ENCODE results near the gene ERC2. TPM values are rescaled to one million over a fixed set of nuclear protein-coding genes. Genes with fewer than 3 reads are reported as not detected.

The ERC2 gene
- total and polyA plus RNA-seq, 12 donors = 0.22 to 4.2 (median 1.7) TPM

DNA sequence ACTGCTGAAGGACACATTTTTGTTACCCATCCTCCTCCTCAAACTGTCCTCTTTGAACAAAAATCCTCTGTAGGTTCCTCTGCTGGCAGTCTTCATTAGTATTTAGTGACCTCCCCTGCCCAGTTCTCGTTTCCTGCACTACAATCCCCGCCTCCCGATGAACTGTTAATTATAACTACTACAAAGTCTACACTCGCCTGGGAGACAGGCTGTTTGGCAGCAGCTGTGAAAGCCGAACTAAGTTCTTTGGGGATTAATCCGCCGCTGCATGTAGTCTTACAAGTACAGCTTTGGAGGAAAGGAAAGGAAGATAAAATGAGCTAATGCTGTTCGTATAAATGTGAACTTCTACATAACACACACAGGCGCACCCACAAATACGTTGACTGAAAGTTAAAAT lies 821.2 kb downstream of the ERC2 start:
- intact Hi-C loops (cut with DNase I) = no loop called here
- TF ChIP-seq, protein P1, sequence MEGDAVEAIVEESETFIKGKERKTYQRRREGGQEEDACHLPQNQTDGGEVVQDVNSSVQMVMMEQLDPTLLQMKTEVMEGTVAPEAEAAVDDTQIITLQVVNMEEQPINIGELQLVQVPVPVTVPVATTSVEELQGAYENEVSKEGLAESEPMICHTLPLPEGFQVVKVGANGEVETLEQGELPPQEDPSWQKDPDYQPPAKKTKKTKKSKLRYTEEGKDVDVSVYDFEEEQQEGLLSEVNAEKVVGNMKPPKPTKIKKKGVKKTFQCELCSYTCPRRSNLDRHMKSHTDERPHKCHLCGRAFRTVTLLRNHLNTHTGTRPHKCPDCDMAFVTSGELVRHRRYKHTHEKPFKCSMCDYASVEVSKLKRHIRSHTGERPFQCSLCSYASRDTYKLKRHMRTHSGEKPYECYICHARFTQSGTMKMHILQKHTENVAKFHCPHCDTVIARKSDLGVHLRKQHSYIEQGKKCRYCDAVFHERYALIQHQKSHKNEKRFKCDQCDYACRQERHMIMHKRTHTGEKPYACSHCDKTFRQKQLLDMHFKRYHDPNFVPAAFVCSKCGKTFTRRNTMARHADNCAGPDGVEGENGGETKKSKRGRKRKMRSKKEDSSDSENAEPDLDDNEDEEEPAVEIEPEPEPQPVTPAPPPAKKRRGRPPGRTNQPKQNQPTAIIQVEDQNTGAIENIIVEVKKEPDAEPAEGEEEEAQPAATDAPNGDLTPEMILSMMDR (IDR thresholded peaks at IDR 0.05) = no peak
- no peaks in the 10 kb centered on the region for H3K9me3 ChIP-seq
- peaks cover 0 to 21% (median 9%) of the 10 kb centered on the region in 7 donors for H3K27me3 ChIP-seq
- DNase-seq (no peak), ATAC-seq (no peak)
- no peaks in the 10 kb centered on the region for H3K36me3 ChIP-seq
- no peaks in the 10 kb centered on the region for H3K4me1 ChIP-seq
- H3K27ac ChIP-seq = no peak overlapping the region
- WGBS, 2 donors = 40 to 46% methylated on average over 10 of the region's 10 CpGs
- no peak overlapping the region for H3K4me3 ChIP-seq

DNA sequence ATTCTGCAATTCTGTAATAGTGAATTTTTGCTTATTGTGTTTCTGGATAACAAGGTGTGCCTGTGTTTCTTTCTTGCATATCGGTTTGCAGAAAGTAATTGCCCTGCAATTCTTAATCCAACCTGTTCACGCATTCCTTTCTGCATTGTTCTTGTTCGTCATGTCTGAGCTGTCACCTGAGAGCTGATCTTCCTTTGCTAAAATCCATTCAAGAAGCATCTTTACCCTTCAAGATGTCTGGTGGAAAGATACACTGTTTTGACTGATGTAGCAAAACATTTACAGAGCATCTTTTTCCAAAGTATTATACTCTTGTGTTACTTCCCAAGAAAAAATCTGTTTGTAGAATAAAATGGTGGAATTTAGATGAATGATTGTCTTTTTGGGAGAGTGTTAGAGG lies 822.1 kb downstream of the ERC2 start:
- intact Hi-C loops (cut with DNase I) = no loop called here
- no peak overlapping the region for H3K27ac ChIP-seq
- no peaks in the 10 kb centered on the region for H3K4me1 ChIP-seq
- H3K27me3 ChIP-seq = peaks cover 0 to 24% (median 13%) of the 10 kb centered on the region in 7 donors
- H3K9me3 ChIP-seq = no peaks in the 10 kb centered on the region
- no peaks in the 10 kb centered on the region for H3K36me3 ChIP-seq
- DNase-seq (no peak), ATAC-seq (no peak)
- TF ChIP-seq, protein P1 (IDR thresholded peaks at IDR 0.05) = no peak
- H3K4me3 ChIP-seq = no peak overlapping the region
- 91 to 96% methylated on average over 3 of the region's 3 CpGs for WGBS, 2 donors

DNA sequence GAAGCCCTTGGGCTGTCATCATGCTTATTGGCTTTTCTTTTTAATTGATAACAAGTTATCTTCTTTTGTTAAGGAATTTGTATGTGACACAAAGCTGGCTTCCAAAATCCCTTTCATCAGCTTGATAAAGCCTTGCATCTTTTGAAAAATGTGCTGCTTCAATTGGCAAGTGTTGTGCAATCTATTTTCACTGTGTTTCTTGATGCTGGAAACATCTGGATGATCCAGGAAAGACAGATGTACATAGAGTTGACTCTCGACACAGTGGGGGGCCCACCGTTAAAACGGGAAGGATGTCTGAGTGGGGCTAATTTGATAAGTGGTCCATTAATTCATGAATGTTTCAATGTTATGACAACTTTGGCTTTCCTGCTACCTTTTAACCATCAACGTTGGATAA lies 822.8 kb downstream of the ERC2 start:
- intact Hi-C loops (cut with DNase I) = no loop called here
- H3K9me3 ChIP-seq = no peaks in the 10 kb centered on the region
- no peaks in the 10 kb centered on the region for H3K36me3 ChIP-seq
- H3K27me3 ChIP-seq = peaks cover 0 to 25% (median 13%) of the 10 kb centered on the region in 7 donors
- H3K27ac ChIP-seq = no peak overlapping the region
- no peak for DNase-seq
- 29 to 39% methylated on average over 4 of the region's 4 CpGs for WGBS, 2 donors
- no peak for ATAC-seq
- TF ChIP-seq, protein P1 (IDR thresholded peaks at IDR 0.05) = no peak
- H3K4me1 ChIP-seq = no peaks in the 10 kb centered on the region
- H3K4me3 ChIP-seq = no peak overlapping the region

DNA sequence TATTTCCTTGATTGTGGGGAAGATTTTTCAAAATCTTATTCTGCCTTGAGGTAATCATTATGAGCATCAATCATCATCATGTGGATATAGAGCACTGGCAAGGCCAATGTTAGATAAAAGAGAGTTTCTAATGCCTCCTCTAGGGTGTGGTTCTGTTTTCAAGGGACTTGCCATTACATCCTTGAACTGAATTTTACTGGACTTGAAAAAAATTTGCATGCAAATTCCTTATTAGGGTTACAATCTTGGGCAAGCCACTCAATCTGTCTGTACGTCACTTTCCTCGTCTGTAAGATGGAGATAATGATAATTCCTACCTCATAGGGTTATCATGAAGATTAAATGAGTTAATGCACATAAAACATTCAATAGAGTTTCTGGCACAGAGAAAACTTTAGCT lies 825.0 kb downstream of the ERC2 start:
- ATAC-seq = no peak
- no peaks in the 10 kb centered on the region for H3K4me1 ChIP-seq
- peaks cover 0 to 30% (median 13%) of the 10 kb centered on the region in 7 donors for H3K27me3 ChIP-seq
- H3K27ac ChIP-seq = no peak overlapping the region
- TF ChIP-seq, protein P1 (IDR thresholded peaks at IDR 0.05) = no peak
- WGBS, 2 donors = 70 to 85% methylated on average over 2 of the region's 2 CpGs
- no peaks in the 10 kb centered on the region for H3K36me3 ChIP-seq
- no peak overlapping the region for H3K4me3 ChIP-seq
- no peak for DNase-seq
- no peaks in the 10 kb centered on the region for H3K9me3 ChIP-seq
- intact Hi-C loops (cut with DNase I) = no loop called here

All from heart right ventricle (tissue), 16 donors.